ENCODE results near the gene DNAAF5. TPM values are rescaled to one million over a fixed set of nuclear protein-coding genes. Genes with fewer than 3 reads are reported as not detected.

The DNAAF5 gene
- total and polyA plus RNA-seq, 9 of the 15 experiments (the other 6 are each of a cell fraction or from before 2014, with no cell fraction given), result 3.1 to 69.7 (median 19.1) TPM

GRCh38 chr7:710161-710560 lies 16.3 kb upstream of the DNAAF5 start:
- Histone ChIP-seq H3K27ac (ENCODE audit: extremely low read depth, low read depth, low read length) (no peak overlapping the region), H3K27me3 (ENCODE audit: control insufficient read depth in 2 of 2, insufficient read depth in 2 of 2, low read length in 2 of 2) (no peaks in the 10 kb centered on the region), H3K4me1 (replicated peaks in 1 of 2; ENCODE audit: control insufficient read depth in 2 of 2, insufficient read depth in 2 of 2, low read length in 2 of 2) (peaks cover 0 to 9% of the 10 kb centered on the region in 2 experiments; a peak in 1 of 5 replicates), H2AFZ (ENCODE audit: low read depth, low read length) (no peak overlapping the region), H4K20me1 (replicated peaks; ENCODE audit: control insufficient read depth, insufficient read depth, low read length) (no peaks in the 10 kb centered on the region), H3K36me3 (ENCODE audit: control insufficient read depth, insufficient read depth, low read length) (peaks cover 12% of the 10 kb centered on the region; the same call in 1 of the 3 replicates), H3K9me1 (ENCODE audit: control insufficient read depth, insufficient read depth, low read length) (no peaks in the 10 kb centered on the region), H3K79me2 (ENCODE audit: control insufficient read depth, insufficient read depth, low read length) (no peaks in the 10 kb centered on the region), H3K9me3 (replicated peaks; ENCODE audit: control insufficient read depth, insufficient read depth, low read depth, low read length) (peaks cover 2% of the 10 kb centered on the region; the same call in 1 of the 2 replicates), H3K4me3 (no peak overlapping the region), H3K4me2 (ENCODE audit: insufficient read depth, low read length) (no peak overlapping the region), H3K9ac (ENCODE audit: insufficient read depth in 1 of 2, low read depth in 2 of 2, low read length in 2 of 2) (no peak overlapping the region)
- POLR2A ChIA-PET, result no interaction called here
- ATAC-seq (no peak), DNase-seq (ENCODE audit: extremely low read depth in 1 of 4, low spot score in 3 of 4) (no peak), FAIRE-seq (no peak)
- CTCF ChIA-PET (ENCODE audit: low intra/inter-chr PET ratio), result no interaction called here
- no TSS peak for BruUV-seq (replicated peaks)
- in situ Hi-C loops (cut with MboI) (no loop called here), intact Hi-C loops (cut with micrococcal nuclease) (no loop called here)
- 94% methylated on average over 3 of the region's 14 CpGs for WGBS (ENCODE audit: insufficient coverage, low coverage, missing lambda C conversion rate)
- TF ChIP-seq NFRKB (IDR thresholded peaks at IDR 0.05; ENCODE audit: low read depth) (no peak), ZNF511 (CRISPR knock-in tag; IDR thresholded peaks at IDR 0.05) (no peak), HNRNPL (IDR thresholded peaks at IDR 0.05; ENCODE audit: low read depth, low read length) (no peak), ZKSCAN8 (CRISPR knock-in tag; IDR thresholded peaks at IDR 0.05) (no peak), NFE2 (IDR thresholded peaks at IDR 0.05; ENCODE audit: low read depth) (no peak), TFAM (CRISPR knock-in tag; conservative IDR thresholded peaks at IDR 0.05) (no peak), HES1 (IDR thresholded peaks at IDR 0.05; ENCODE audit: low read depth) (no peak)
- TF ChIP-seq, protein P1, sequence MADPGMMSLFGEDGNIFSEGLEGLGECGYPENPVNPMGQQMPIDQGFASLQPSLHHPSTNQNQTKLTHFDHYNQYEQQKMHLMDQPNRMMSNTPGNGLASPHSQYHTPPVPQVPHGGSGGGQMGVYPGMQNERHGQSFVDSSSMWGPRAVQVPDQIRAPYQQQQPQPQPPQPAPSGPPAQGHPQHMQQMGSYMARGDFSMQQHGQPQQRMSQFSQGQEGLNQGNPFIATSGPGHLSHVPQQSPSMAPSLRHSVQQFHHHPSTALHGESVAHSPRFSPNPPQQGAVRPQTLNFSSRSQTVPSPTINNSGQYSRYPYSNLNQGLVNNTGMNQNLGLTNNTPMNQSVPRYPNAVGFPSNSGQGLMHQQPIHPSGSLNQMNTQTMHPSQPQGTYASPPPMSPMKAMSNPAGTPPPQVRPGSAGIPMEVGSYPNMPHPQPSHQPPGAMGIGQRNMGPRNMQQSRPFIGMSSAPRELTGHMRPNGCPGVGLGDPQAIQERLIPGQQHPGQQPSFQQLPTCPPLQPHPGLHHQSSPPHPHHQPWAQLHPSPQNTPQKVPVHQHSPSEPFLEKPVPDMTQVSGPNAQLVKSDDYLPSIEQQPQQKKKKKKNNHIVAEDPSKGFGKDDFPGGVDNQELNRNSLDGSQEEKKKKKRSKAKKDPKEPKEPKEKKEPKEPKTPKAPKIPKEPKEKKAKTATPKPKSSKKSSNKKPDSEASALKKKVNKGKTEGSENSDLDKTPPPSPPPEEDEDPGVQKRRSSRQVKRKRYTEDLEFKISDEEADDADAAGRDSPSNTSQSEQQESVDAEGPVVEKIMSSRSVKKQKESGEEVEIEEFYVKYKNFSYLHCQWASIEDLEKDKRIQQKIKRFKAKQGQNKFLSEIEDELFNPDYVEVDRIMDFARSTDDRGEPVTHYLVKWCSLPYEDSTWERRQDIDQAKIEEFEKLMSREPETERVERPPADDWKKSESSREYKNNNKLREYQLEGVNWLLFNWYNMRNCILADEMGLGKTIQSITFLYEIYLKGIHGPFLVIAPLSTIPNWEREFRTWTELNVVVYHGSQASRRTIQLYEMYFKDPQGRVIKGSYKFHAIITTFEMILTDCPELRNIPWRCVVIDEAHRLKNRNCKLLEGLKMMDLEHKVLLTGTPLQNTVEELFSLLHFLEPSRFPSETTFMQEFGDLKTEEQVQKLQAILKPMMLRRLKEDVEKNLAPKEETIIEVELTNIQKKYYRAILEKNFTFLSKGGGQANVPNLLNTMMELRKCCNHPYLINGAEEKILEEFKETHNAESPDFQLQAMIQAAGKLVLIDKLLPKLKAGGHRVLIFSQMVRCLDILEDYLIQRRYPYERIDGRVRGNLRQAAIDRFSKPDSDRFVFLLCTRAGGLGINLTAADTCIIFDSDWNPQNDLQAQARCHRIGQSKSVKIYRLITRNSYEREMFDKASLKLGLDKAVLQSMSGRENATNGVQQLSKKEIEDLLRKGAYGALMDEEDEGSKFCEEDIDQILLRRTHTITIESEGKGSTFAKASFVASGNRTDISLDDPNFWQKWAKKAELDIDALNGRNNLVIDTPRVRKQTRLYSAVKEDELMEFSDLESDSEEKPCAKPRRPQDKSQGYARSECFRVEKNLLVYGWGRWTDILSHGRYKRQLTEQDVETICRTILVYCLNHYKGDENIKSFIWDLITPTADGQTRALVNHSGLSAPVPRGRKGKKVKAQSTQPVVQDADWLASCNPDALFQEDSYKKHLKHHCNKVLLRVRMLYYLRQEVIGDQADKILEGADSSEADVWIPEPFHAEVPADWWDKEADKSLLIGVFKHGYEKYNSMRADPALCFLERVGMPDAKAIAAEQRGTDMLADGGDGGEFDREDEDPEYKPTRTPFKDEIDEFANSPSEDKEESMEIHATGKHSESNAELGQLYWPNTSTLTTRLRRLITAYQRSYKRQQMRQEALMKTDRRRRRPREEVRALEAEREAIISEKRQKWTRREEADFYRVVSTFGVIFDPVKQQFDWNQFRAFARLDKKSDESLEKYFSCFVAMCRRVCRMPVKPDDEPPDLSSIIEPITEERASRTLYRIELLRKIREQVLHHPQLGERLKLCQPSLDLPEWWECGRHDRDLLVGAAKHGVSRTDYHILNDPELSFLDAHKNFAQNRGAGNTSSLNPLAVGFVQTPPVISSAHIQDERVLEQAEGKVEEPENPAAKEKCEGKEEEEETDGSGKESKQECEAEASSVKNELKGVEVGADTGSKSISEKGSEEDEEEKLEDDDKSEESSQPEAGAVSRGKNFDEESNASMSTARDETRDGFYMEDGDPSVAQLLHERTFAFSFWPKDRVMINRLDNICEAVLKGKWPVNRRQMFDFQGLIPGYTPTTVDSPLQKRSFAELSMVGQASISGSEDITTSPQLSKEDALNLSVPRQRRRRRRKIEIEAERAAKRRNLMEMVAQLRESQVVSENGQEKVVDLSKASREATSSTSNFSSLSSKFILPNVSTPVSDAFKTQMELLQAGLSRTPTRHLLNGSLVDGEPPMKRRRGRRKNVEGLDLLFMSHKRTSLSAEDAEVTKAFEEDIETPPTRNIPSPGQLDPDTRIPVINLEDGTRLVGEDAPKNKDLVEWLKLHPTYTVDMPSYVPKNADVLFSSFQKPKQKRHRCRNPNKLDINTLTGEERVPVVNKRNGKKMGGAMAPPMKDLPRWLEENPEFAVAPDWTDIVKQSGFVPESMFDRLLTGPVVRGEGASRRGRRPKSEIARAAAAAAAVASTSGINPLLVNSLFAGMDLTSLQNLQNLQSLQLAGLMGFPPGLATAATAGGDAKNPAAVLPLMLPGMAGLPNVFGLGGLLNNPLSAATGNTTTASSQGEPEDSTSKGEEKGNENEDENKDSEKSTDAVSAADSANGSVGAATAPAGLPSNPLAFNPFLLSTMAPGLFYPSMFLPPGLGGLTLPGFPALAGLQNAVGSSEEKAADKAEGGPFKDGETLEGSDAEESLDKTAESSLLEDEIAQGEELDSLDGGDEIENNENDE (IDR thresholded peaks at IDR 0.05; ENCODE audit: low read depth, low read length), result no peak

All from K562 (cell line).